ENCODE measurements around the gene U2AF1. TPM values are rescaled to one million over a fixed set of nuclear protein-coding genes. Genes with fewer than 3 reads are reported as not detected.
"Not testable (repeated sequence)": the region's sequence is repeated elsewhere in the genome, so short reads cannot be mapped to it uniquely, and the experiment has no call there.

Gene U2AF1
- total RNA-seq, 1 donor from 2014 or later, result 13.8 TPM

GRCh38 chr21:43045165-43045875, 62.0 kb downstream of the U2AF1 start:
- ATAC-seq, result peak; percentile 90
- intact Hi-C loops (cut with DNase I); DNase-seq (ENCODE audit: missing footprints): not testable (repeated sequence)

- ATAC-seq; intact Hi-C loops (cut with DNase I); DNase-seq (ENCODE audit: missing footprints): not testable (repeated sequence)
Measured at GRCh38 chr21:43044547-43044946, 62.8 kb downstream of the U2AF1 start.

GRCh38 chr21:43043291-43043690, 64.1 kb downstream of the U2AF1 start:
- intact Hi-C loops (cut with DNase I); ATAC-seq: not testable (repeated sequence)

More at GRCh38 chr21:43043291-43043690, 64.1 kb downstream of the U2AF1 start:
- not testable (repeated sequence) for DNase-seq (ENCODE audit: missing footprints)

Other genes with a start within 250 kb of the U2AF1 start
- gene WDR4, start 228.0 kb downstream of the U2AF1 start, total RNA-seq, result 6.5 TPM
- 61.0 TPM for gene NDUFV3, start 214.3 kb downstream of the U2AF1 start, total RNA-seq
- not detected for gene ERVH48-1, start 181.9 kb downstream of the U2AF1 start, total RNA-seq
- gene PKNOX1, start 133.0 kb downstream of the U2AF1 start, total RNA-seq, result 9.7 TPM
- gene CBS, start 31.7 kb downstream of the U2AF1 start, total RNA-seq, result 5.5 TPM
- gene CRYAA, start 61.4 kb upstream of the U2AF1 start, total RNA-seq, result not detected

All from Right ventricle myocardium inferior (tissue), 1 donor.